Caco-2 (cell line): ENCODE results near the gene GALNT17. TPM values are rescaled to one million over a fixed set of nuclear protein-coding genes. Genes with fewer than 3 reads are reported as not detected.

ENCODE experiments used
- BruUV-seq: library from RNA; stranded (reverse); fragments of 400-500 nt; replicated peaks from 2 replicates; lab custom pipeline; 2021; lab: Mats Ljungman, UMichigan
- CTCF ChIA-PET: fragments of 300-600 bp; sonication (Branson Sonifier 250); formaldehyde crosslinking; loops from one replicate; lab custom pipeline; 2022; ENCODE audit warnings: antibody characterized with exemption; lab: Charles Lee
- POLR2A ChIA-PET: fragments of 300-600 bp; sonication (Branson Sonifier 250); formaldehyde crosslinking; loops from one replicate; lab custom pipeline; 2022; ENCODE audit warnings: antibody characterized with exemption; lab: Charles Lee
- DNase-seq, 2 experiments: peaks; one replicate each; pipeline versions ENCODE4 v3.0.0 to v3.0.0-alpha.2; 2020 to 2022
- H3K27me3 ChIP-seq: replicated peaks from 2 replicates; pipeline ENCODE4 v1.6.0; 2011; ENCODE audit warnings: low read length; ENCODE audit not compliant: control insufficient read depth, insufficient read depth
- H3K36me3 ChIP-seq: 2 replicates; pipeline ENCODE4 v1.5.1; 2011; ENCODE audit warnings: low read length; ENCODE audit not compliant: control insufficient read depth, insufficient read depth
- H3K4me1 ChIP-seq: fragments of 250-450 bp; sonication (Bioruptor Pico); 2 replicates; pipeline ENCODE4 v1.5.1; 2020; ENCODE audit warnings: mild to moderate bottlenecking
- H3K4me3 ChIP-seq: 2 replicates; pipeline ENCODE4 v1.5.1; 2011; ENCODE audit warnings: low read depth, mild to moderate bottlenecking, control low read depth, low read length
- H3K9me3 ChIP-seq: fragments of 250-450 bp; sonication (Bioruptor Pico); 2 replicates; pipeline ENCODE4 v1.5.1; 2020; ENCODE audit warnings: mild to moderate bottlenecking, moderate library complexity
- H3K27ac Mint-ChIP-seq: one replicate; pipeline ENCODE4 v1.8.0; 2022; ENCODE audit warnings: mixed read lengths; ENCODE audit not compliant: unreplicated experiment
- H3K27me3 Mint-ChIP-seq: one replicate; pipeline ENCODE4 v1.8.0; 2022; ENCODE audit warnings: mixed read lengths; ENCODE audit not compliant: insufficient read depth, unreplicated experiment
- H3K36me3 Mint-ChIP-seq: one replicate; pipeline ENCODE4 v1.8.0; 2022; ENCODE audit warnings: mild to moderate bottlenecking, mixed read lengths; ENCODE audit not compliant: insufficient read depth, unreplicated experiment
- H3K4me1 Mint-ChIP-seq: one replicate; pipeline ENCODE4 v1.8.0; 2022; ENCODE audit warnings: low read depth, mixed read lengths; ENCODE audit not compliant: unreplicated experiment
- H3K4me3 Mint-ChIP-seq: one replicate; pipeline ENCODE4 v1.8.0; 2022; ENCODE audit warnings: mild to moderate bottlenecking, moderate library complexity, mixed read lengths; ENCODE audit not compliant: unreplicated experiment
- H3K9me3 Mint-ChIP-seq: one replicate; pipeline ENCODE4 v1.8.0; 2022; ENCODE audit warnings: mixed read lengths; ENCODE audit not compliant: unreplicated experiment
- CTCF ChIP-seq, 2 experiments: fragments of 200-600 bp in 1 of 2; IDR thresholded peaks; 1 replicate in 1 of 2; 2 replicates in 1 of 2; pipeline versions ENCODE4 v1.5.1 to v1.8.0; 2011 to 2022; ENCODE audit warnings: antibody characterized with exemption in 1 of 2, control low read depth in 1 of 2, inconsistent platforms in 1 of 2, low read depth in 1 of 2, low read length in 1 of 2, mild to moderate bottlenecking in 1 of 2, moderate library complexity in 1 of 2; ENCODE audit not compliant: insufficient read depth in 1 of 2, severe bottlenecking in 1 of 2, unreplicated experiment in 1 of 2
- intact Hi-C: fragments of 100-400 bp; cut with micrococcal nuclease; formaldehyde crosslinking; loops from one replicate; pipeline ENCODE4 v1.10.0; 2022; ENCODE audit not compliant: unreplicated experiment
- total RNA-seq: library from RNA; stranded (reverse); gene quantifications from 2 replicates; pipeline ENCODE4 v1.2.3, GENCODE V29; 2022

Gene GALNT17
- total RNA-seq, 1 experiment from 2014 or later: not detected

- H3K4me1 ChIP-seq: no peaks in the 10 kb centered on the region
- TF ChIP-seq CTCF (IDR thresholded peaks at IDR 0.05; ENCODE audit: insufficient read depth in 1 of 2, low read depth in 1 of 2, low read length in 1 of 2, severe bottlenecking in 1 of 2, unreplicated experiment in 1 of 2): no peak
- H3K27me3 Mint-ChIP-seq: no peaks in the 10 kb centered on the region
- H3K4me3 Mint-ChIP-seq: no peak overlapping the region
- CTCF ChIA-PET: no interaction called here
- no TSS peak for BruUV-seq
- no peaks in the 10 kb centered on the region for H3K36me3 ChIP-seq
- POLR2A ChIA-PET: no interaction called here
- no peaks in the 10 kb centered on the region for H3K36me3 Mint-ChIP-seq
- peaks cover 24% of the 10 kb centered on the region for H3K9me3 Mint-ChIP-seq
- no peaks in the 10 kb centered on the region for H3K9me3 ChIP-seq
- H3K27ac Mint-ChIP-seq: no peak overlapping the region
- H3K4me3 ChIP-seq: no peak overlapping the region
- DNase-seq: no peak
- intact Hi-C loops: no loop called here
- H3K4me1 Mint-ChIP-seq: no peaks in the 10 kb centered on the region
- H3K27me3 ChIP-seq: no peaks in the 10 kb centered on the region
Observed at GRCh38 chr7:71495828-71496227, 363.9 kb downstream of the GALNT17 start.

- intact Hi-C loops: no loop called here
Observed at GRCh38 chr7:71497256-71497946, 365.5 kb downstream of the GALNT17 start.

GRCh38 chr7:71498381-71498780 is 366.4 kb downstream of the GALNT17 start:
- H3K27me3 Mint-ChIP-seq: no peaks in the 10 kb centered on the region
- no peaks in the 10 kb centered on the region for H3K36me3 Mint-ChIP-seq
- ChIA-PET CTCF (no interaction called here), POLR2A (no interaction called here)
- H3K27ac Mint-ChIP-seq: no peak overlapping the region
- no peaks in the 10 kb centered on the region for H3K4me1 Mint-ChIP-seq
- peaks cover 30% of the 10 kb centered on the region for H3K9me3 Mint-ChIP-seq
- Histone ChIP-seq H3K36me3 (no peaks in the 10 kb centered on the region), H3K27me3 (no peaks in the 10 kb centered on the region), H3K4me1 (no peaks in the 10 kb centered on the region), H3K4me3 (no peak overlapping the region), H3K9me3 (no peaks in the 10 kb centered on the region)
- intact Hi-C loops: no loop called here
- DNase-seq: no peak
- H3K4me3 Mint-ChIP-seq: no peak overlapping the region
- TF ChIP-seq CTCF (IDR thresholded peaks at IDR 0.05; ENCODE audit: insufficient read depth in 1 of 2, low read depth in 1 of 2, low read length in 1 of 2, severe bottlenecking in 1 of 2, unreplicated experiment in 1 of 2): no peak
- no TSS peak for BruUV-seq

More at GRCh38 chr7:71497256-71497946, 365.5 kb downstream of the GALNT17 start:
- POLR2A ChIA-PET: no interaction called here
- Mint-ChIP-seq H3K36me3 (no peaks in the 10 kb centered on the region), H3K4me3 (no peak overlapping the region), H3K27me3 (no peaks in the 10 kb centered on the region), H3K9me3 (peaks cover 29% of the 10 kb centered on the region), H3K27ac (no peak overlapping the region), H3K4me1 (no peaks in the 10 kb centered on the region)
- no TSS peak for BruUV-seq
- CTCF ChIA-PET: no interaction called here
- H3K9me3 ChIP-seq: no peaks in the 10 kb centered on the region
- DNase-seq: no peak
- no peaks in the 10 kb centered on the region for H3K4me1 ChIP-seq
- H3K36me3 ChIP-seq: no peaks in the 10 kb centered on the region
- no peak for TF ChIP-seq CTCF (IDR thresholded peaks at IDR 0.05; ENCODE audit: insufficient read depth in 1 of 2, low read depth in 1 of 2, low read length in 1 of 2, severe bottlenecking in 1 of 2, unreplicated experiment in 1 of 2)
- no peak overlapping the region for H3K4me3 ChIP-seq
- H3K27me3 ChIP-seq: no peaks in the 10 kb centered on the region
